NCI-H2227 (cell line): ENCODE data around the gene CPNE9.
A peak's percentile ranks its signal among the peaks of the same experiment; 100 is the strongest.
"Not testable (repeated sequence)": the region's sequence is repeated elsewhere in the genome, so short reads cannot be mapped to it uniquely, and the experiment has no call there.

Experiments
- DNase-seq: peaks from one replicate; lab custom pipeline; 2025; ENCODE audit not compliant: unreplicated experiment; lab: John Stamatoyannopoulos, UW

The CPNE9 gene

GRCh38 chr3:9745521-9745920 lies 41.9 kb downstream of the CPNE9 start:
- DNase-seq = no peak

GRCh38 chr3:9746330-9746729 lies 42.7 kb downstream of the CPNE9 start:
- no peak for DNase-seq

GRCh38 chr3:9747267-9747666 lies 43.6 kb downstream of the CPNE9 start:
- no peak for DNase-seq

- no peak for DNase-seq
These were observed 44.4 kb downstream of the CPNE9 start for GRCh38 chr3:9748031-9748430.

- no peak for DNase-seq
These were observed 45.6 kb downstream of the CPNE9 start for GRCh38 chr3:9749296-9749644.

GRCh38 chr3:9749645-9750555 lies 46.3 kb downstream of the CPNE9 start, which contains the start of gene OGG1:
Gene OGG1 (plus strand): TSS chr3:9749952. CDS start chr3:9750287, 335 bp downstream.
- peak; percentile 96 for DNase-seq

GRCh38 chr3:9750556-9751411 lies 47.2 kb downstream of the CPNE9 start:
- DNase-seq = peak; percentile 10

- no peak for DNase-seq
These were observed 51.0 kb downstream of the CPNE9 start for GRCh38 chr3:9754678-9755077.

GRCh38 chr3:9757427-9757826 lies 53.8 kb downstream of the CPNE9 start:
- no peak for DNase-seq

- DNase-seq = no peak
These were observed 57.3 kb downstream of the CPNE9 start for GRCh38 chr3:9760779-9761505.

- no peak for DNase-seq
These were observed 58.3 kb downstream of the CPNE9 start for GRCh38 chr3:9761919-9762318.

- DNase-seq = no peak
These were observed 59.2 kb downstream of the CPNE9 start for GRCh38 chr3:9762871-9763270.

- DNase-seq = no peak
These were observed 62.2 kb downstream of the CPNE9 start for GRCh38 chr3:9765865-9766264.

- DNase-seq = no peak
These were observed 63.8 kb downstream of the CPNE9 start for GRCh38 chr3:9767418-9767817.

GRCh38 chr3:9768141-9768775 lies 64.6 kb downstream of the CPNE9 start:
- no peak for DNase-seq

- DNase-seq = no peak
These were observed 65.4 kb downstream of the CPNE9 start for GRCh38 chr3:9769012-9769411.

- DNase-seq = peak; percentile 81
These were observed 66.0 kb downstream of the CPNE9 start, which contains the start of gene CAMK1 for GRCh38 chr3:9769426-9770275. Gene CAMK1 (minus strand): TSS chr3:9769947. CDS start chr3:9767749, 2,198 bp downstream.

GRCh38 chr3:9770276-9770812 lies 66.7 kb downstream of the CPNE9 start:
- DNase-seq = no peak

- DNase-seq = not testable (repeated sequence)
These were observed 67.4 kb downstream of the CPNE9 start for GRCh38 chr3:9771007-9771406.
